Measurements from ENCODE around the gene BLZF1. TPM values are rescaled to one million over a fixed set of nuclear protein-coding genes. Genes with fewer than 3 reads are reported as not detected.

BLZF1 gene
- total RNA-seq (2022; extraction: Qiagen RNA extraction; ENCODE audit: low read depth) = 14.3 to 24.6 TPM (median 15.6 TPM) in 5 replicates

GRCh38 chr1:169367686-169368405, at the start of gene BLZF1, which contains the start of gene NME7:
BLZF1 (plus strand) TSS chr1:169368195; CDS start chr1:169369523, 1,328 bp downstream.
NME7 (minus strand) TSS chr1:169367797; CDS start chr1:169367710, 87 bp downstream.

DNA sequence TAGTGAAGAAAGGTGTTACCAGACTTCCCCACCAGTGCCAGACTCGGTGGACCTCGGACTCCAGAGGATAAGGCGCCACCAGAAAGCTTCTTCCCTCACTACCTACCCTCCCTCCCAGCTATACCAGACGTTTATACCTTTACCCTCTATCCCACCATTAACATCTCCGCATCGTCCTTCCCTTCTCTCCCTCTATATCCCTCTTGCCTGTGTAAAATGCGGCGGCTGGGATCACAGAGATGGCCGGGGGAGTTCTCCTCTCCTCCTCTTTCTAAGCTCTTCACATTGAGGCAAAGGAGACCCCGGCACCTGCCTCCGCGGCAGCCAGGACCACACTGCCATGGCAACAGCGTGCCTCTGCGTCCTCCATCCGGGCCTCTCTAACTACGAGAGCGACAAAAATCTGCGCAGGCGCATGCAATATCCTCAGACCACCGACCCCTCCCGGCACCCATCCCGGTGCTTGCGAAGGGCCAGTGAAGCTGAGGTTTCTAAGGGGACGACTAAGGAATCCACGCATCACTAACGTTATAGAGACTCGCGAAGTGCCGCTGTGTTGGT, 59.2 kb downstream of the BLZF1 start, which contains the start of gene CCDC181:
CCDC181 (minus strand) TSS at position 394 of the 561 bp plus-strand sequence. CDS start 2,547 bp downstream, outside the sequence.

Other genes with a start within 250 kb of the BLZF1 start
- gene NME7, start 398 bp upstream of the BLZF1 start, total RNA-seq (2022; extraction: Qiagen RNA extraction; ENCODE audit: low read depth) = 21.8 to 39.8 TPM (median 24.2 TPM) in 5 replicates
- 0.09 to 0.24 TPM (median 0.17 TPM) in 4 of 5 replicates, not detected in the other for gene CCDC181, start 59.3 kb downstream of the BLZF1 start, total RNA-seq (2022; extraction: Qiagen RNA extraction; ENCODE audit: low read depth)
- 5.4 to 6.3 TPM (median 6.2 TPM) in 5 replicates for gene SLC19A2, start 117.7 kb downstream of the BLZF1 start, total RNA-seq (2022; extraction: Qiagen RNA extraction; ENCODE audit: low read depth)
- 0.05 to 0.24 TPM (median 0.08 TPM) in 5 replicates for gene F5, start 218.3 kb downstream of the BLZF1 start, total RNA-seq (2022; extraction: Qiagen RNA extraction; ENCODE audit: low read depth)